Stomach (tissue), 4 donors: Measurements from ENCODE around the gene CELA2A.

Source experiments
- POLR2A ChIP-seq, 4 donors: fragments of 450-650 bp; IDR thresholded peaks; one replicate each; pipeline ENCODE4 v1.6.1; 2016; ENCODE audit warnings: antibody characterized with exemption in 4 of 4, control low read depth in 2 of 4, mild to moderate bottlenecking in 1 of 4, moderate library complexity in 1 of 4
- POLR2AphosphoS5 ChIP-seq, 3 donors: sonication (generic); formaldehyde crosslinking; IDR thresholded peaks; one replicate each; pipeline ENCODE4 v1.6.1; 2016; ENCODE audit warnings: antibody characterized with exemption in 3 of 3
- TF ChIP-seq, protein P1 (sequence below), 7 experiments: fragments of 450-650 bp in 4 of 7; fragments of 200-600 bp in 3 of 7; sonication (generic) in 3 of 7; IDR thresholded peaks; one replicate each; pipeline ENCODE4 v1.5.1; 2016 to 2019; ENCODE audit warnings: antibody characterized with exemption in 7 of 7, control low read depth in 2 of 7, mild to moderate bottlenecking in 1 of 7

DNA sequence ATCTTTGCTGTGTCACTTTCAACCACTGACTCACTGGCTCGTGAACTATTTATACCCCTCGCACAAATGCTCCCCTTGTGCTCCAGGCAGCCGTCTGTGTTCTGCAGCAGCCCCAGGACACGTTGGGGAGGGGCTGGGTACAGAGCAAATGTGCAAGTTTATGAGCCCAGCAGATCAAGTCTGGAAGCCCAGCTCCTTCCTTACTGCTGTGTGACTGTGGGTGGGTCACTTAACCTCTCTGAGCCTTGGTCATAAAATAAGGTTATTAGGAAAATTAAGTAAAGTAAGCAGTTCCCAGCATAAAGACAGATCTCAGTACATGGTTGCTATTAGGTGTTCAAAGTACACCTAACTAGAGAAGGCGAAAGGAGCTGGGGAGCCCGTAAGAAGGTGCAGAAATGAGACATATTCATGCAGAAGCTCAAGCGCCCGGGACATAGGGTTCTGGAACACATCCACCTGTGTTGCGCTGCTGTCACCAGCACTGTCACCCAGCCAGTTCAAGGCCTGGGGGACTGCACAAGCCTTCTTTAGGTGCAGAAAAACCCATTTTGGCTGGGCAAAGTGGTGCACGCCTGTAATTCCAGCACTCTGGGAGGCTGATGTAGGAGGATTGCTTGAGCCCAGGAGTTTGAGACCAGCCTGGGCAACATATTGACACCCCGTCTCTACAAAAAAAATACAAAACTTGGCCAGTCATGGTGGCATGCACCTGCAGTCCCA is 33.0 kb upstream of the CELA2A start:
- TF ChIP-seq, protein P1, sequence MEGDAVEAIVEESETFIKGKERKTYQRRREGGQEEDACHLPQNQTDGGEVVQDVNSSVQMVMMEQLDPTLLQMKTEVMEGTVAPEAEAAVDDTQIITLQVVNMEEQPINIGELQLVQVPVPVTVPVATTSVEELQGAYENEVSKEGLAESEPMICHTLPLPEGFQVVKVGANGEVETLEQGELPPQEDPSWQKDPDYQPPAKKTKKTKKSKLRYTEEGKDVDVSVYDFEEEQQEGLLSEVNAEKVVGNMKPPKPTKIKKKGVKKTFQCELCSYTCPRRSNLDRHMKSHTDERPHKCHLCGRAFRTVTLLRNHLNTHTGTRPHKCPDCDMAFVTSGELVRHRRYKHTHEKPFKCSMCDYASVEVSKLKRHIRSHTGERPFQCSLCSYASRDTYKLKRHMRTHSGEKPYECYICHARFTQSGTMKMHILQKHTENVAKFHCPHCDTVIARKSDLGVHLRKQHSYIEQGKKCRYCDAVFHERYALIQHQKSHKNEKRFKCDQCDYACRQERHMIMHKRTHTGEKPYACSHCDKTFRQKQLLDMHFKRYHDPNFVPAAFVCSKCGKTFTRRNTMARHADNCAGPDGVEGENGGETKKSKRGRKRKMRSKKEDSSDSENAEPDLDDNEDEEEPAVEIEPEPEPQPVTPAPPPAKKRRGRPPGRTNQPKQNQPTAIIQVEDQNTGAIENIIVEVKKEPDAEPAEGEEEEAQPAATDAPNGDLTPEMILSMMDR (IDR thresholded peaks at IDR 0.05), result no peak
- TF ChIP-seq POLR2A (IDR thresholded peaks at IDR 0.05) (no peak), POLR2AphosphoS5 (IDR thresholded peaks at IDR 0.05) (no peak)
